ENCODE data around the gene VSIG10L2.
"Not testable (repeated sequence)": the region's sequence is repeated elsewhere in the genome, so short reads cannot be mapped to it uniquely, and the experiment has no call there.

The VSIG10L2 gene

DNA sequence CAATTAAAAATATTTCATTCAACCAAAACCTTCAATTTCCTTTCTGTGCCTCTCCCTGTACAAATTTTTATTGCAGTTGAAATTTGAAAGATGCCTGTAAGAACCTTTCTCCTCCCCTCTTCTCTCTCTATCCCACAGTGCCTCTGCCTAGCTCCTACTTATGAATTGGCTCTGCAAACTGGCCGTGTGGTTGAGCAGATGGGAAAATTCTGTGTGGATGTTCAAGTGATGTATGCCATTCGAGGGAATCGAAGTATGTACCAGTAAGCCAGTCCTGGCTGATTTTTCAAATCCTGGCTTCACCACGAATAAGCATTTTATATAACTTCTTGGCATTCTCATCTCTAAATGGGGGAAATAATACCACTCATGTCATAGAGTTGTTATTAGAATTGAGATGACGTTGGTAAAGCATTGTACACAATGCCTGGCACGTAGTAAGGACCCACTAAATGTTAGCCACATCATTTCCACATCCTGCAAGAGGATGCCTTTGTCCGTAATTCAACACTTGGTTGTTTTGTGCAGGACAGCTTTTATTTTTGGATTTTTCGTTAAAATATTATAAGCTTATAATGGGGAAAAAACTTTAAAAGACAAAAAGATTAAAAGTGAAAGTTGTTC is 35.5 kb upstream of the VSIG10L2 start:
- DNase-seq (ENCODE audit: low read depth): no peak
- H3K4me3 ChIP-seq (ENCODE audit: low read depth, low read length): no peak overlapping the region
- TF ChIP-seq CTCF (IDR thresholded peaks at IDR 0.05; ENCODE audit: insufficient read depth, low read depth, low read length, missing control alignments): no peak

DNA sequence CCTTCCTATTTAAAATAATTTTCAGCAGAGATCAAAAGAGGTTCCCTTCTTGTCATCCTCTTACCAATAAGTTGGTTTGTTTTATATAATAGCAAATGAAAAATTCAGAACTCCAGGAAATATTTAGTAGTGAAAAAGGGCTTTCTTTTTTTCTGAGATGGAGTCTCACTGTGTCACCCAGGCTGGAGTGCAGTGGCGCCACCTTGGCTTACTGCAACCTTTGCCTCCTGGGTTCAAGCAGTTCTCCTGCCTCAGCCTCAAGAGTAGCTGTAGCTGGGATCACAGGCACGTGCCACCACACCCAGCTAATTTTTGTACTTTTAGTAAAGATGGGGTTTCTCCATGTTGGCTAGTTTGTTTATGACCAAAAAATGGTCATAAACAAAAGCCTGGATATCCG is 31.2 kb upstream of the VSIG10L2 start:
- DNase-seq (ENCODE audit: low read depth); H3K4me3 ChIP-seq (ENCODE audit: low read depth, low read length): not testable (repeated sequence)

DNA sequence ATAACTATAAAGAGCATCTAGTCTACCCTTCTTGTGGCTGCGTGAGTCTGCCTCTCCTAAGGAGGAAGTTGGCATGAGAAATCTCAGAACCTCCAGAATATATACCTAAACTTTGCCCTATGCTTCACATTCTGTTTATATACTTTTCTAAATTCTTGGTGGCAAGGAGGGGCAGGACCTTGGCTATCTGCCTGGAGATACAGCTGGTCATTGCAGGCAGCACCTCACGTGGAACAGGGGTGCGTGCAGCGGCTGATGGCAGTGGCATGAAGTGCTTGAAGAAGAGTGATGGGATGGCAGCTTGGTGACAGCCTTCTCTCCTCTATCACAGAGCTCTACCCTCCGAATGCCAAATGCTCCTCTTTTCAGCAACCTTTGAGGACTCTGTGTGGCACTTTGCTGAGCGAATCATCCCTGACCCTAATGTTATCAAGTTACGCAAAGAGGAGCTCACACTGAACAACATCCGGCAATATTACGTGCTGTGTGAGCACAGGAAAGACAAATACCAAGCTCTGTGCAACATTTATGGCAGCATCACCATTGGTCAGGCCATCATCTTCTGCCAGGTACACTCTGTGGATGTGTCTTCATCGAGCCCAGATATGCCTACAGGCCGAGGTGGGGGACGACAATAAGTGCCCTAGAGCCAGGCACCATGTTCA is 29.0 kb upstream of the VSIG10L2 start:
- DNase-seq (ENCODE audit: low read depth): no peak
- TF ChIP-seq CTCF (IDR thresholded peaks at IDR 0.05; ENCODE audit: insufficient read depth, low read depth, low read length, missing control alignments): no peak
- no peak overlapping the region for H3K4me3 ChIP-seq (ENCODE audit: low read depth, low read length)

DNA sequence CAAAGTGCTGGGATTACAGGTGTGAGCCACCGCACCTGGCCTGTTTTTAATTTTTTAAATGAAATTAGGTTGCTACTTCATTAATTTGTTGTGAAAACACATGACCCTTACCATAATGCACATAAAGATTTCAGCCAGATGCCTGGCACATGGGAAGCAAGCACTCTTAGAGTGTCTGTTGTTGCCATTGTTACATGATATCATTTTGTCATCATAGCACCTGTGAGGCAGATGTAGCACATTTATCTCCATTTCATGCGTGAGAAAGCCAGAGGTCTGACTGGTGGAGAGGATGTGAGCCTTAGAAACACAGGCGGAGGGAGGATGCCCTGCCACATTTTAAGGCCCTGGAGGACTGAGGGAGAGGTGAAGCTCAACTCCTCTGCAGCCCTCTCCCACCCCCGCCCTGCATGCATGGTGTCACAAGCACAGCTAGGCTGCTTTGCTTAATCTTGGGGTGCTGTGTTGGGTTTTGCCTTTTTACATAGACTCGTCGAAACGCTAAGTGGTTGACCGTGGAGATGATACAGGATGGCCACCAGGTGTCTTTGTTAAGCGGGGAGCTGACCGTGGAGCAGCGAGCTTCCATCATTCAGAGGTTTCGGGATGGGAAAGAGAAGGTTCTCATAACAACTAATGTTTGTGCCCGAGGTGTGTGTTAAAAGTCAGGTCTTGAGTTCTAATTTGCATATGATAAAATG is 27.6 kb upstream of the VSIG10L2 start:
- DNase-seq (ENCODE audit: low read depth): no peak
- H3K4me3 ChIP-seq (ENCODE audit: low read depth, low read length): no peak overlapping the region
- TF ChIP-seq CTCF (IDR thresholded peaks at IDR 0.05; ENCODE audit: insufficient read depth, low read depth, low read length, missing control alignments): no peak

DNA sequence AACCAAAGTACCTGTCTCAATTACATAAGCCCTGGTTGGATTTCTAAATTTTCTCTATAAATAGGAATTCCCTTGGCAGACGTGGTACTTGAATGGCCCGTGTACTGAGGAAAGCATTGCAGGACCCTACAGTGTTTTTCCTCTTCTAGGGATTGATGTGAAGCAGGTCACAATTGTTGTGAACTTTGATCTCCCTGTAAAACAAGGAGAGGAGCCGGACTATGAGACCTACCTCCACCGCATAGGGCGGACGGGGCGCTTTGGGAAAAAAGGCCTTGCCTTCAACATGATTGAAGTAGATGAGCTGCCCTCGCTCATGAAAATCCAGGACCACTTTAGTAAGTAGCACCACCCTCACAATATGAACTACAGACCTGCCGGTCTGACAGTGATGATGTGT is 24.8 kb upstream of the VSIG10L2 start:
- no peak for TF ChIP-seq CTCF (IDR thresholded peaks at IDR 0.05; ENCODE audit: insufficient read depth, low read depth, low read length, missing control alignments)
- DNase-seq (ENCODE audit: low read depth): no peak
- H3K4me3 ChIP-seq (ENCODE audit: low read depth, low read length): no peak overlapping the region

GRCh38 chr11:125922156-125922555 is 23.7 kb upstream of the VSIG10L2 start:
- TF ChIP-seq CTCF (IDR thresholded peaks at IDR 0.05; ENCODE audit: insufficient read depth, low read depth, low read length, missing control alignments): no peak
- no peak for DNase-seq (ENCODE audit: low read depth)
- no peak overlapping the region for H3K4me3 ChIP-seq (ENCODE audit: low read depth, low read length)

- peak; percentile 75 for TF ChIP-seq CTCF (IDR thresholded peaks at IDR 0.05; ENCODE audit: insufficient read depth, low read depth, low read length, missing control alignments)
- peak; percentile 75 for DNase-seq (ENCODE audit: low read depth)
- H3K4me3 ChIP-seq (ENCODE audit: low read depth, low read length): no peak overlapping the region
Measured at GRCh38 chr11:125923012-125923579, 22.7 kb upstream of the VSIG10L2 start.

All from GM12865 (cell line).